ENCODE results near the gene LRRC15. TPM values are rescaled to one million over a fixed set of nuclear protein-coding genes. Genes with fewer than 3 reads are reported as not detected.

The LRRC15 gene
- total RNA-seq, 2 donors from 2014 or later, result 1.1 TPM; not detected in 1

GRCh38 chr3:194365978-194366490 is 3.5 kb downstream of the LRRC15 start:
- DNase-seq (ENCODE audit: low spot score), result no peak
- no peak overlapping the region for H3K4me3 ChIP-seq
- intact Hi-C loops (cut with DNase I), result no loop called here
- TF ChIP-seq POLR2A (IDR thresholded peaks at IDR 0.05), result no peak
- TF ChIP-seq, protein P1, sequence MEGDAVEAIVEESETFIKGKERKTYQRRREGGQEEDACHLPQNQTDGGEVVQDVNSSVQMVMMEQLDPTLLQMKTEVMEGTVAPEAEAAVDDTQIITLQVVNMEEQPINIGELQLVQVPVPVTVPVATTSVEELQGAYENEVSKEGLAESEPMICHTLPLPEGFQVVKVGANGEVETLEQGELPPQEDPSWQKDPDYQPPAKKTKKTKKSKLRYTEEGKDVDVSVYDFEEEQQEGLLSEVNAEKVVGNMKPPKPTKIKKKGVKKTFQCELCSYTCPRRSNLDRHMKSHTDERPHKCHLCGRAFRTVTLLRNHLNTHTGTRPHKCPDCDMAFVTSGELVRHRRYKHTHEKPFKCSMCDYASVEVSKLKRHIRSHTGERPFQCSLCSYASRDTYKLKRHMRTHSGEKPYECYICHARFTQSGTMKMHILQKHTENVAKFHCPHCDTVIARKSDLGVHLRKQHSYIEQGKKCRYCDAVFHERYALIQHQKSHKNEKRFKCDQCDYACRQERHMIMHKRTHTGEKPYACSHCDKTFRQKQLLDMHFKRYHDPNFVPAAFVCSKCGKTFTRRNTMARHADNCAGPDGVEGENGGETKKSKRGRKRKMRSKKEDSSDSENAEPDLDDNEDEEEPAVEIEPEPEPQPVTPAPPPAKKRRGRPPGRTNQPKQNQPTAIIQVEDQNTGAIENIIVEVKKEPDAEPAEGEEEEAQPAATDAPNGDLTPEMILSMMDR (IDR thresholded peaks at IDR 0.05), result no peak
- TF ChIP-seq POLR2AphosphoS5 (IDR thresholded peaks at IDR 0.05), result no peak
- H3K9me3 ChIP-seq, result no peaks in the 10 kb centered on the region
- H3K27me3 ChIP-seq (replicated peaks; ENCODE audit: insufficient read depth), result peaks cover 8% of the 10 kb centered on the region
- H3K27ac ChIP-seq, result no peak overlapping the region
- 74% methylated on average over 12 of the region's 12 CpGs for WGBS
- H3K4me1 ChIP-seq (replicated peaks), result no peaks in the 10 kb centered on the region
- no peaks in the 10 kb centered on the region for H3K36me3 ChIP-seq

- Histone ChIP-seq H3K27me3 (replicated peaks; ENCODE audit: insufficient read depth) (peaks cover 8% of the 10 kb centered on the region), H3K27ac (no peak overlapping the region), H3K9me3 (no peaks in the 10 kb centered on the region), H3K36me3 (no peaks in the 10 kb centered on the region), H3K4me3 (no peak overlapping the region), H3K4me1 (replicated peaks) (no peaks in the 10 kb centered on the region)
- DNase-seq (ENCODE audit: low spot score), result no peak
- TF ChIP-seq POLR2AphosphoS5 (IDR thresholded peaks at IDR 0.05), result no peak
- intact Hi-C loops (cut with DNase I), result no loop called here
- WGBS, result 95% methylated on average over 6 of the region's 6 CpGs
Observed at GRCh38 chr3:194365526-194365925, 4.0 kb downstream of the LRRC15 start.

GRCh38 chr3:194364652-194365434 is 4.7 kb downstream of the LRRC15 start:
- TF ChIP-seq POLR2A (IDR thresholded peaks at IDR 0.05) (no peak), POLR2AphosphoS5 (IDR thresholded peaks at IDR 0.05) (no peak)
- TF ChIP-seq, protein P1 (IDR thresholded peaks at IDR 0.05), result no peak
- Histone ChIP-seq H3K4me1 (replicated peaks) (no peaks in the 10 kb centered on the region), H3K9me3 (no peaks in the 10 kb centered on the region), H3K27me3 (replicated peaks; ENCODE audit: insufficient read depth) (peaks cover 8% of the 10 kb centered on the region), H3K36me3 (no peaks in the 10 kb centered on the region), H3K27ac (no peak overlapping the region), H3K4me3 (no peak overlapping the region)
- DNase-seq (ENCODE audit: low spot score), result no peak
- intact Hi-C loops (cut with DNase I), result no loop called here
- 65% methylated on average over 20 of the region's 20 CpGs for WGBS

GRCh38 chr3:194364314-194364651 is 5.3 kb downstream of the LRRC15 start:
- peaks cover 8% of the 10 kb centered on the region for H3K27me3 ChIP-seq (replicated peaks; ENCODE audit: insufficient read depth)
- intact Hi-C loops (cut with DNase I), result no loop called here
- no peak overlapping the region for H3K27ac ChIP-seq
- TF ChIP-seq POLR2AphosphoS5 (IDR thresholded peaks at IDR 0.05) (no peak), POLR2A (IDR thresholded peaks at IDR 0.05) (no peak)
- TF ChIP-seq, protein P1 (IDR thresholded peaks at IDR 0.05), result no peak
- no peak overlapping the region for H3K4me3 ChIP-seq
- H3K4me1 ChIP-seq (replicated peaks), result no peaks in the 10 kb centered on the region
- 81% methylated on average over 3 of the region's 3 CpGs for WGBS
- H3K9me3 ChIP-seq, result no peaks in the 10 kb centered on the region
- H3K36me3 ChIP-seq, result no peaks in the 10 kb centered on the region
- no peak for DNase-seq (ENCODE audit: low spot score)

DNA sequence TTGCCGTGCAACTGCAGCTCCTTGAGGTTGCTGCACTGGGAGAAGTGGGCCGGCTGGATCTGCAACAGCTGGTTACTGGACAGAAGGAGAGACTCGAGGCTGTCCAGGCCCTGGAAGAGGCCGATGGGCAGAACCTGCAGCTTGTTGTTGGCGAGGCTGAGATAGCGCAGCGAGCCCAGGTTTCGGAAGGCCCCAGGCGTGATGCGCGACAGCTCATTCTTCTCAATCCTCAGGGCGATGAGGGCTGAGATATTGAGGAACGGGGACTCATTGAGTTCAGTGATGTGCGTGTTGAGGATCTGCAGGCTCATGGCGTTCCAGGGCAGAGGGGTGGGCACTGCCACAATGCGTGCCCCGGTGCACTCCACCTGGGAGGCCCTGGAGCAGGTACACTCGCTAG is 9.0 kb downstream of the LRRC15 start:
- Histone ChIP-seq H3K27me3 (replicated peaks; ENCODE audit: insufficient read depth) (no peaks in the 10 kb centered on the region), H3K9me3 (no peaks in the 10 kb centered on the region), H3K4me1 (replicated peaks) (no peaks in the 10 kb centered on the region), H3K27ac (no peak overlapping the region), H3K4me3 (no peak overlapping the region), H3K36me3 (no peaks in the 10 kb centered on the region)
- intact Hi-C loops (cut with DNase I), result no loop called here
- DNase-seq (ENCODE audit: low spot score), result no peak
- TF ChIP-seq, protein P1 (IDR thresholded peaks at IDR 0.05), result no peak
- TF ChIP-seq POLR2AphosphoS5 (IDR thresholded peaks at IDR 0.05) (no peak), POLR2A (IDR thresholded peaks at IDR 0.05) (no peak)
- WGBS, result 93% methylated on average over 18 of the region's 18 CpGs
